PC-9 (cell line): ENCODE measurements around the gene FBXO22. TPM values are rescaled to one million over a fixed set of nuclear protein-coding genes. Genes with fewer than 3 reads are reported as not detected.

Source experiments
- BruUV-seq: library from RNA; stranded (reverse); fragments of 400-500 nt; replicated peaks from 2 replicates; lab custom pipeline; 2021; lab: Mats Ljungman, UMichigan
- CTCF ChIA-PET: fragments of 300-600 bp; sonication (Branson Sonifier 250); formaldehyde crosslinking; loops from one replicate; lab custom pipeline; 2022; ENCODE audit warnings: antibody characterized with exemption; lab: Charles Lee
- POLR2A ChIA-PET: fragments of 300-600 bp; sonication (Branson Sonifier 250); formaldehyde crosslinking; loops from one replicate; lab custom pipeline; 2022; ENCODE audit warnings: antibody characterized with exemption; ENCODE audit not compliant: unreplicated experiment; lab: Charles Lee
- DNase-seq, 2 experiments: peaks; one replicate each; pipeline versions ENCODE4 v3.0.0 to v3.0.0-alpha.2; 2015 to 2022; ENCODE audit warnings: mixed read lengths in 1 of 2
- H2AFZ ChIP-seq: fragments of 200-600 bp; sonication (generic); 2 replicates; pipeline ENCODE4 v1.8.1; 2017; ENCODE audit warnings: antibody characterized with exemption
- H3F3A ChIP-seq: fragments of 200-600 bp; sonication (generic); 2 replicates; pipeline ENCODE4 v1.8.1; 2017; ENCODE audit warnings: antibody characterized with exemption, mild to moderate bottlenecking, low read depth; ENCODE audit not compliant: insufficient read depth
- H3K27ac ChIP-seq: fragments of 200-600 bp; sonication (generic); 2 replicates; pipeline ENCODE4 v1.6.1; 2016; ENCODE audit warnings: mixed run types
- H3K27me3 ChIP-seq: fragments of 200-600 bp; sonication (generic); 2 replicates; pipeline ENCODE4 v1.6.1; 2016; ENCODE audit warnings: low read depth, mixed run types; ENCODE audit not compliant: insufficient read depth
- H3K36me3 ChIP-seq: fragments of 200-600 bp; sonication (generic); 2 replicates; pipeline ENCODE4 v1.6.1; 2016; ENCODE audit warnings: low read depth, mixed run types
- H3K4me1 ChIP-seq: fragments of 200-600 bp; sonication (generic); replicated peaks from 2 replicates; pipeline ENCODE4 v1.6.1; 2016; ENCODE audit warnings: mixed run types; ENCODE audit not compliant: insufficient read depth
- H3K4me2 ChIP-seq: fragments of 200-600 bp; sonication (generic); 2 replicates; pipeline ENCODE4 v1.6.1; 2017; ENCODE audit warnings: mixed run types
- H3K4me3 ChIP-seq: fragments of 200-600 bp; sonication (generic); 2 replicates; pipeline ENCODE4 v1.6.1; 2016; ENCODE audit warnings: mixed run types
- H3K79me2 ChIP-seq: fragments of 200-600 bp; sonication (generic); 2 replicates; pipeline ENCODE4 v1.6.1; 2017; ENCODE audit warnings: low read depth, mixed run types
- H3K9me2 ChIP-seq: fragments of 200-600 bp; sonication (generic); 2 replicates; pipeline ENCODE4 v1.8.1; 2017; ENCODE audit warnings: mild to moderate bottlenecking; ENCODE audit not compliant: insufficient read depth
- H3K9me3 ChIP-seq: fragments of 200-600 bp; sonication (generic); 2 replicates; pipeline ENCODE4 v1.8.1; 2016; ENCODE audit warnings: low read depth; ENCODE audit not compliant: insufficient read depth
- H4K20me1 ChIP-seq: fragments of 200-600 bp; sonication (generic); 2 replicates; pipeline ENCODE4 v1.8.1; 2017; ENCODE audit not compliant: insufficient read depth
- CTCF ChIP-seq: fragments of 200-600 bp; sonication (generic); conservative IDR thresholded peaks from 2 replicates; pipeline ENCODE4 v1.6.1; 2017; ENCODE audit warnings: mixed run types, antibody characterized with exemption, mild to moderate bottlenecking, moderate library complexity
- EZH2 ChIP-seq: fragments of 200-600 bp; sonication (generic); IDR thresholded peaks from 2 replicates; pipeline ENCODE4 v1.8.0; 2017; ENCODE audit warnings: antibody characterized with exemption, low read depth
- intact Hi-C: fragments of 100-400 bp; cut with micrococcal nuclease; formaldehyde crosslinking; loops from one replicate; pipeline ENCODE4 v1.10.0; 2022; ENCODE audit not compliant: unreplicated experiment
- total RNA-seq: library from RNA; stranded (reverse); gene quantifications from 2 replicates; pipeline ENCODE4 v1.2.3, GENCODE V29; 2021

Gene FBXO22
- total RNA-seq, 1 experiment from 2014 or later: 37.5 TPM

- H2AFZ ChIP-seq: no peak overlapping the region
- TF ChIP-seq EZH2 (no peak), CTCF (no peak)
- intact Hi-C loops: no loop called here
- ChIA-PET POLR2A (interaction anchor here (0.6 kb wide), 1 partner anchor 1080 kb away, joined by 3 read pairs; no protein-coding TSS in a partner anchor), CTCF (no interaction called here)
- H3K9me2 ChIP-seq: no peaks in the 10 kb centered on the region
- H3K27me3 ChIP-seq: no peaks in the 10 kb centered on the region
- H3K4me3 ChIP-seq: no peak overlapping the region
- no peaks in the 10 kb centered on the region for H3F3A ChIP-seq
- no peak overlapping the region for H3K27ac ChIP-seq
- no peaks in the 10 kb centered on the region for H3K9me3 ChIP-seq
- no peak for DNase-seq
- H4K20me1 ChIP-seq: no peaks in the 10 kb centered on the region
- BruUV-seq: no TSS peak
- no peaks in the 10 kb centered on the region for H3K79me2 ChIP-seq
- peaks cover 4% of the 10 kb centered on the region; the same call in 1 of the 2 replicates for H3K36me3 ChIP-seq
- no peak overlapping the region for H3K4me2 ChIP-seq
- no peaks in the 10 kb centered on the region for H3K4me1 ChIP-seq
Measured at GRCh38 chr15:75866916-75867315, 36.8 kb upstream of the FBXO22 start.

- Histone ChIP-seq H3K79me2 (no peaks in the 10 kb centered on the region), H2AFZ (no peak overlapping the region), H4K20me1 (no peaks in the 10 kb centered on the region), H3K36me3 (peaks cover 4% of the 10 kb centered on the region; the same call in 1 of the 2 replicates), H3F3A (no peaks in the 10 kb centered on the region), H3K4me2 (no peak overlapping the region), H3K4me3 (no peak overlapping the region), H3K4me1 (no peaks in the 10 kb centered on the region), H3K9me3 (no peaks in the 10 kb centered on the region), H3K27me3 (no peaks in the 10 kb centered on the region), H3K27ac (no peak overlapping the region), H3K9me2 (no peaks in the 10 kb centered on the region)
- TF ChIP-seq CTCF (no peak), EZH2 (no peak)
- BruUV-seq: no TSS peak
- no peak for DNase-seq
- ChIA-PET POLR2A (no interaction called here), CTCF (no interaction called here)
- intact Hi-C loops: no loop called here
Measured at GRCh38 chr15:75867449-75867848, 36.2 kb upstream of the FBXO22 start.

- Histone ChIP-seq H4K20me1 (no peaks in the 10 kb centered on the region), H3K27me3 (no peaks in the 10 kb centered on the region), H3K9me3 (no peaks in the 10 kb centered on the region), H3F3A (no peaks in the 10 kb centered on the region), H3K27ac (no peak overlapping the region), H3K4me1 (no peaks in the 10 kb centered on the region), H3K79me2 (no peaks in the 10 kb centered on the region), H3K4me3 (no peak overlapping the region), H3K4me2 (no peak overlapping the region), H3K9me2 (no peaks in the 10 kb centered on the region), H2AFZ (no peak overlapping the region), H3K36me3 (peaks cover 4% of the 10 kb centered on the region; the same call in 1 of the 2 replicates)
- intact Hi-C loops: no loop called here
- CTCF ChIA-PET: no interaction called here
- POLR2A ChIA-PET: no interaction called here
- TF ChIP-seq EZH2 (no peak), CTCF (no peak)
- no TSS peak for BruUV-seq
- no peak for DNase-seq
Measured at GRCh38 chr15:75868019-75868418, 35.7 kb upstream of the FBXO22 start.
